Loucy (cell line): ENCODE results near the gene THPO.
"Not testable (repeated sequence)": the region's sequence is repeated elsewhere in the genome, so short reads cannot be mapped to it uniquely, and the experiment has no call there.

Experiments
- CTCF ChIP-seq: fragments of 200-600 bp; sonication (generic); conservative IDR thresholded peaks from 2 replicates; pipeline ENCODE4 v1.5.1; 2014; ENCODE audit warnings: mild to moderate bottlenecking, antibody characterized with exemption, low read length
- EZH2phosphoT487 ChIP-seq: fragments of 200-600 bp; IDR thresholded peaks from 2 replicates; pipeline ENCODE4 v1.6.1; 2018; ENCODE audit warnings: antibody characterized with exemption, mild to moderate bottlenecking, moderate library complexity, borderline replicate concordance

- TF ChIP-seq CTCF, EZH2phosphoT487: not testable (repeated sequence)
Observed at GRCh38 chr3:184339451-184340135, 38.4 kb downstream of the THPO start.
